Spleen (tissue), 11 donors: ENCODE results near the gene ZXDC. TPM values are rescaled to one million over a fixed set of nuclear protein-coding genes. Genes with fewer than 3 reads are reported as not detected.
A peak's percentile ranks its signal among the peaks of the same experiment; 100 is the strongest.

ENCODE experiments used
- DNase-seq: peaks from one replicate; pipeline ENCODE4 v3.0.0-alpha.2; 2020
- H3K27ac ChIP-seq, 8 donors: fragments of 200-600 bp; sonication (generic) in 7 of 8; 1 replicate in 4 of 8; 2 replicates in 4 of 8; pipeline versions ENCODE4 v1.5.0 to v1.8.0; 2016 to 2021; ENCODE audit warnings: inconsistent platforms in 4 of 8, mild to moderate bottlenecking in 4 of 8, moderate library complexity in 1 of 8
- H3K27me3 ChIP-seq, 7 donors: fragments of 200-600 bp; sonication (generic) in 6 of 7; replicated peaks in 1 of 7; 1 replicate in 4 of 7; 2 replicates in 3 of 7; pipeline versions ENCODE4 v1.5.0 to v1.8.0; 2016 to 2021; ENCODE audit warnings: inconsistent platforms in 3 of 7, mild to moderate bottlenecking in 1 of 7
- H3K36me3 ChIP-seq, 6 donors: fragments of 200-600 bp; sonication (generic) in 5 of 6; 1 replicate in 4 of 6; 2 replicates in 2 of 6; pipeline versions ENCODE4 v1.5.0 to v1.8.0; 2016 to 2021; ENCODE audit warnings: inconsistent platforms in 2 of 6
- H3K4me1 ChIP-seq, 6 donors: fragments of 200-600 bp; sonication (generic) in 5 of 6; 1 replicate in 3 of 6; 2 replicates in 3 of 6; pipeline versions ENCODE4 v1.5.0 to v1.8.0; 2016 to 2021; ENCODE audit warnings: inconsistent platforms in 3 of 6
- H3K4me3 ChIP-seq, 8 donors: fragments of 200-600 bp; sonication (generic) in 7 of 8; 1 replicate in 4 of 8; 2 replicates in 4 of 8; pipeline versions ENCODE4 v1.5.0 to v1.8.0; 2016 to 2021; ENCODE audit warnings: inconsistent platforms in 4 of 8, mild to moderate bottlenecking in 4 of 8, moderate library complexity in 2 of 8
- H3K9me3 ChIP-seq, 8 donors: fragments of 200-600 bp; sonication (generic) in 7 of 8; 1 replicate in 4 of 8; 2 replicates in 4 of 8; pipeline versions ENCODE4 v1.5.0 to v1.8.0; 2016 to 2021; ENCODE audit warnings: inconsistent platforms in 4 of 8
- POLR2A ChIP-seq, 3 donors: fragments of 450-650 bp; IDR thresholded peaks; one replicate each; pipeline ENCODE4 v1.5.1; 2017; ENCODE audit warnings: antibody characterized with exemption in 3 of 3, mild to moderate bottlenecking in 1 of 3
- POLR2AphosphoS5 ChIP-seq, 3 donors: sonication (generic); formaldehyde crosslinking; IDR thresholded peaks; one replicate each; pipeline ENCODE4 v1.5.1; 2017; ENCODE audit warnings: antibody characterized with exemption in 3 of 3
- WGBS, 5 donors: extraction: QIAGEN DNeasy Blood & Tissue Kit in 3 of 5; methylation state at CpG; one replicate each; pipeline versions ENCODE4 v1.1.5 to v1.1.7; 2013 to 2018; 5-methylcytosine and 5-hydroxymethylcytosine counted together
- intact Hi-C: fragments of 100-400 bp; cut with DNase I; formaldehyde crosslinking; loops from one replicate; pipeline ENCODE4 v1.15.0; 2023; ENCODE audit warnings: low total_unique reads
- polyA plus RNA-seq, 3 donors: library from polyadenylated mRNA; stranded (reverse); fragments of 200-250 nt; gene quantifications; one replicate each; pipeline ENCODE4 v1.2.1, GENCODE V29; 2013
- total RNA-seq, 7 donors: library from RNA; depleted of rRNA in 3 of 7; stranded (reverse); fragments of >200 nt in 3 of 7; fragmentation: NEBNext Ultra II Directional in 4 of 7; extraction: Animal tissue kit (Norgen Biotek cat#: 25700) in 4 of 7; gene quantifications; one replicate each; pipeline versions ENCODE4 v1.1.0 to v1.2.1, GENCODE V29; 2016 to 2021
- TF ChIP-seq, protein P1 (sequence below), 11 experiments: fragments of 200-600 bp in 7 of 11; fragments of 450-650 bp in 4 of 11; sonication (generic) in 4 of 11; IDR thresholded peaks in 8 of 11; conservative IDR thresholded peaks in 3 of 11; 1 replicate in 7 of 11; 2 replicates in 4 of 11; pipeline versions ENCODE4 v1.4.0 to v1.8.0; 2016 to 2021; ENCODE audit warnings: antibody characterized with exemption in 11 of 11, inconsistent platforms in 4 of 11, mild to moderate bottlenecking in 1 of 11
- donor health status: healthy with polysubstance abuse.
- donor health status: DM: no; HTN: no; CAD: no; lungs with moderate emphysema.
- donor health status: DM: no; HTN: no; CAD: no.
- donor health status: Bipolar disorder and iron deficiency.
- donor health status: healthy.
- donor health status: DM: no; HTN: no; CAD: no.
- donor health status: DM: yes; HTN: yes; CAD: no.

ZXDC gene
- total and polyA plus RNA-seq, 10 donors, result 7.5 to 75.3 (median 48.1) TPM

DNA sequence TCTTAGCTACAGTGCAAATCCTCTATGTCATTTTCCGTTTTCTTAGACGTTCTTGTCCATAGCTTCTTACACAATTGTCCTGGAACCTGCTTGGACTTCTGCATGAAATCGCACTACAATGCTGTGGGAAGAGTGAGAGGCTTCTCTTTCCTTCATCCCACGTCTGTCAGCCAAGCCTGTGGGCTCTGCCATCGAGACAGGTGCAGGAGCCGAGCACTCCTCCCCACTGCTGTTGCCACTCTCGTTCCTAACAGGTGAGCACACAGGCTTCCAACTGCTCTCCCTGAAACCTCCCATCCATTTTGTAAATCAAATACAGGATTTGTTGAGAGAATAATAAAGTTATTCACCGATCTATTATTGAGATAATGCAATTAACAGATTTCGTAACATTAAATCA, 23.5 kb downstream of the ZXDC start:
- TF ChIP-seq POLR2AphosphoS5 (IDR thresholded peaks at IDR 0.05) (no peak), POLR2A (IDR thresholded peaks at IDR 0.05) (no peak)
- TF ChIP-seq, protein P1, sequence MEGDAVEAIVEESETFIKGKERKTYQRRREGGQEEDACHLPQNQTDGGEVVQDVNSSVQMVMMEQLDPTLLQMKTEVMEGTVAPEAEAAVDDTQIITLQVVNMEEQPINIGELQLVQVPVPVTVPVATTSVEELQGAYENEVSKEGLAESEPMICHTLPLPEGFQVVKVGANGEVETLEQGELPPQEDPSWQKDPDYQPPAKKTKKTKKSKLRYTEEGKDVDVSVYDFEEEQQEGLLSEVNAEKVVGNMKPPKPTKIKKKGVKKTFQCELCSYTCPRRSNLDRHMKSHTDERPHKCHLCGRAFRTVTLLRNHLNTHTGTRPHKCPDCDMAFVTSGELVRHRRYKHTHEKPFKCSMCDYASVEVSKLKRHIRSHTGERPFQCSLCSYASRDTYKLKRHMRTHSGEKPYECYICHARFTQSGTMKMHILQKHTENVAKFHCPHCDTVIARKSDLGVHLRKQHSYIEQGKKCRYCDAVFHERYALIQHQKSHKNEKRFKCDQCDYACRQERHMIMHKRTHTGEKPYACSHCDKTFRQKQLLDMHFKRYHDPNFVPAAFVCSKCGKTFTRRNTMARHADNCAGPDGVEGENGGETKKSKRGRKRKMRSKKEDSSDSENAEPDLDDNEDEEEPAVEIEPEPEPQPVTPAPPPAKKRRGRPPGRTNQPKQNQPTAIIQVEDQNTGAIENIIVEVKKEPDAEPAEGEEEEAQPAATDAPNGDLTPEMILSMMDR (IDR thresholded peaks at IDR 0.05 in 8 of 11, conservative IDR thresholded peaks at IDR 0.05 in 3 of 11), result no peak
- Histone ChIP-seq H3K36me3 (peaks cover 0 to 100% (median 65%) of the 10 kb centered on the region in 6 donors), H3K9me3 (no peaks in the 10 kb centered on the region), H3K4me1 (peaks cover 0 to 26% (median 7%) of the 10 kb centered on the region in 6 donors), H3K27me3 (no peaks in the 10 kb centered on the region), H3K4me3 (no peak overlapping the region), H3K27ac (no peak overlapping the region)
- 91 to 95% (median 95%) methylated on average over 9 of the region's 9 CpGs for WGBS, 5 donors
- no peak for DNase-seq
- intact Hi-C loops, result no loop called here

DNA sequence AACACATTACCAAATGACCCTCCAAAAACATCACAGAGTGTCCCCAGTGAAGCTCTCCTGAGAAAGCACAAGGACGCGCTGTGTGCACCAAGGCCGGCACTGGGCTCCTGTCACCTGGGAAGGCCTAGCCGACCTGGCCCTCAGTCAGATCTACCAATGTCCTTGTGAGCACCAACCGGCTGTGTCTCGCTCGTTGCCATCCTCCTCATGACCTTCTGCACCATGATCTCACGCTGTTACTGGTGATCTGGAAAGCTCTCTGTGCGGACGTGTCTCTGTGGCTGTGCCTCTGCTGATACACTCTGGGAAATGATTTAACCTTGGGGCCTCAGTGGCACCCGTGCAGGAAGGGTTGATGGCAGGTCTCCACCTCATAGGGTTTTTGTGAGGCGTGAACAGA, 24.2 kb downstream of the ZXDC start:
- H3K36me3 ChIP-seq, result peaks cover 0 to 100% (median 58%) of the 10 kb centered on the region in 6 donors
- intact Hi-C loops, result no loop called here
- no peak overlapping the region for H3K4me3 ChIP-seq
- TF ChIP-seq POLR2A (IDR thresholded peaks at IDR 0.05), result no peak
- peak in 1 of 3 donors; percentile 30 for TF ChIP-seq POLR2AphosphoS5 (IDR thresholded peaks at IDR 0.05)
- TF ChIP-seq, protein P1 (IDR thresholded peaks at IDR 0.05 in 8 of 11, conservative IDR thresholded peaks at IDR 0.05 in 3 of 11), result no peak
- H3K27ac ChIP-seq, result no peak overlapping the region
- 85 to 92% (median 89%) methylated on average over 7 to 12 of the region's 12 CpGs for WGBS, 5 donors
- peak; percentile 56 for DNase-seq
- H3K4me1 ChIP-seq, result peaks cover 0 to 19% (median 4%) of the 10 kb centered on the region in 6 donors
- no peaks in the 10 kb centered on the region for H3K9me3 ChIP-seq
- no peaks in the 10 kb centered on the region for H3K27me3 ChIP-seq

DNA sequence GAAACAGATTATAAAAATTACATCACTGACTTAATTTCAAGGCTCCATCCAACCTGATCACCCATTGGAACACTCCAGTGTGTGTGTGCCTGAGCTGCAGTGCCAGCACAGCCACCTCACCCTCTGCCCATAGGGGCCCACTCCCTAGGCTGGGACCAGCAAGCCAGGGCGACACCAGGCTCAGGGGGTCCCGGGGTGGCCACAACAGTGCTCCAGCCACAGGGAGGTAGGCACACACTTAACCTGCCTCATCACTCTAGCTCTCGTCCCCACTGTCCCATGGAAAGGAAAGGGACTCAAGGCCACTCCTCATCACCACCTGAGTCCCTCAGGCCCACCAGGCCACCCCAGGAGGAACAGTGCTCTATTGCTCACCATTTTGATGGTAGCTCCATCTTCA, 24.9 kb downstream of the ZXDC start:
- Histone ChIP-seq H3K4me3 (no peak overlapping the region), H3K4me1 (peaks cover 0 to 13% (median 0%) of the 10 kb centered on the region in 6 donors), H3K27ac (no peak overlapping the region), H3K9me3 (no peaks in the 10 kb centered on the region), H3K36me3 (peaks cover 0 to 100% (median 52%) of the 10 kb centered on the region in 6 donors), H3K27me3 (no peaks in the 10 kb centered on the region)
- 90 to 97% (median 94%) methylated on average over 3 of the region's 3 CpGs for WGBS, 5 donors
- intact Hi-C loops, result no loop called here
- peak in 1 of 3 donors; percentile 47 for TF ChIP-seq POLR2AphosphoS5 (IDR thresholded peaks at IDR 0.05)
- TF ChIP-seq, protein P1 (IDR thresholded peaks at IDR 0.05 in 8 of 11, conservative IDR thresholded peaks at IDR 0.05 in 3 of 11), result no peak
- TF ChIP-seq POLR2A (IDR thresholded peaks at IDR 0.05), result no peak
- peak; percentile 34 for DNase-seq

DNA sequence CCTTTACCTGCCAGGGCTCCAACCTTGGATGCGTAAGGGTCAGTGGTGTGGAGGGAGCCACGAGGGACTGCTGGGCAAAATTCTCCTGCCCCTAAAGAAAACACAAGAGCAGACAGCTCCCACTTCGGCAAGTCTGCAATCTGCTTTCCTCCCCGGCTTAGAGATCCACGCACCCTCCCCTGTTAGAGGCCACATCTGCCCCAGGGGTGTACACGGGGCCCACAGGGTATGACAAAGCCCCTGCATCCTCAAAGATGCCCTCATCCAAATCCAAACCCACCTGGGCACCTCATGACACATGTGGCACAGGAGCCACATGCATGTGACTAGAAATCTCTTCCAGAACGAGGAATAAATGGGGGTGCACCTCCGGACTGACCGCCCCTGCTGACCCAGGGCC, 25.5 kb downstream of the ZXDC start:
- Histone ChIP-seq H3K4me3 (no peak overlapping the region), H3K27ac (no peak overlapping the region), H3K36me3 (peaks cover 0 to 100% (median 52%) of the 10 kb centered on the region in 6 donors), H3K9me3 (no peaks in the 10 kb centered on the region), H3K4me1 (peaks cover 0 to 8% (median 0%) of the 10 kb centered on the region in 6 donors), H3K27me3 (no peaks in the 10 kb centered on the region)
- WGBS, 5 donors, result 73 to 84% (median 82%) methylated on average over 9 of the region's 9 CpGs
- intact Hi-C loops, result no loop called here
- DNase-seq, result peak; percentile 40
- TF ChIP-seq POLR2A (IDR thresholded peaks at IDR 0.05), result no peak
- TF ChIP-seq POLR2AphosphoS5 (IDR thresholded peaks at IDR 0.05), result no peak
- TF ChIP-seq, protein P1 (IDR thresholded peaks at IDR 0.05 in 8 of 11, conservative IDR thresholded peaks at IDR 0.05 in 3 of 11), result no peak
